Activated T-cell treated with anti-CD3 and anti-CD28 coated beads, Interleukin-2, amount 50 U/mL, for 72 hours (primary cell): Measurements from ENCODE around the gene ETAA1. TPM values are rescaled to one million over a fixed set of nuclear protein-coding genes. Genes with fewer than 3 reads are reported as not detected.

ENCODE experiments used
- ATAC-seq, 2 donors: fragments of 150-1000 bp; cut with Tn5 transposase; replicated peaks in 1 of 2; 2 replicates each; pipeline ENCODE4 v1.10.0; 2021; ENCODE audit warnings: moderate library complexity in 2 of 2, mild to moderate bottlenecking in 1 of 2
- DNase-seq, 2 donors: peaks; one replicate each; pipeline ENCODE4 v3.0.0; 2021 to 2022; ENCODE audit warnings: mixed read lengths in 1 of 2
- H3K27ac Mint-ChIP-seq: one replicate; pipeline ENCODE4 v1.8.0; 2022; ENCODE audit warnings: mild to moderate bottlenecking, moderate library complexity, mixed read lengths
- H3K27me3 Mint-ChIP-seq: one replicate; pipeline ENCODE4 v1.8.0; 2022; ENCODE audit warnings: low read depth, mixed read lengths
- H3K36me3 Mint-ChIP-seq, 2 donors: one replicate each; pipeline ENCODE4 v1.8.0; 2022; ENCODE audit warnings: mixed read lengths in 2 of 2, mild to moderate bottlenecking in 1 of 2; ENCODE audit not compliant: insufficient read depth in 2 of 2
- H3K4me1 Mint-ChIP-seq: one replicate; pipeline ENCODE4 v1.8.0; 2022; ENCODE audit warnings: low read depth, mixed read lengths
- H3K4me3 Mint-ChIP-seq, 2 donors: one replicate each; pipeline ENCODE4 v1.8.0; 2022; ENCODE audit warnings: mild to moderate bottlenecking in 2 of 2, mixed read lengths in 2 of 2, moderate library complexity in 2 of 2
- H3K9me3 Mint-ChIP-seq, 2 donors: one replicate each; pipeline ENCODE4 v1.8.0; 2022; ENCODE audit warnings: mixed read lengths in 2 of 2
- total RNA-seq, 2 donors: library from RNA; stranded (reverse); gene quantifications; one replicate each; pipeline ENCODE4 v1.2.3, GENCODE V29; 2022

ETAA1 gene
- total RNA-seq, 2 donors from 2014 or later: 11.2 to 11.8 TPM

DNA sequence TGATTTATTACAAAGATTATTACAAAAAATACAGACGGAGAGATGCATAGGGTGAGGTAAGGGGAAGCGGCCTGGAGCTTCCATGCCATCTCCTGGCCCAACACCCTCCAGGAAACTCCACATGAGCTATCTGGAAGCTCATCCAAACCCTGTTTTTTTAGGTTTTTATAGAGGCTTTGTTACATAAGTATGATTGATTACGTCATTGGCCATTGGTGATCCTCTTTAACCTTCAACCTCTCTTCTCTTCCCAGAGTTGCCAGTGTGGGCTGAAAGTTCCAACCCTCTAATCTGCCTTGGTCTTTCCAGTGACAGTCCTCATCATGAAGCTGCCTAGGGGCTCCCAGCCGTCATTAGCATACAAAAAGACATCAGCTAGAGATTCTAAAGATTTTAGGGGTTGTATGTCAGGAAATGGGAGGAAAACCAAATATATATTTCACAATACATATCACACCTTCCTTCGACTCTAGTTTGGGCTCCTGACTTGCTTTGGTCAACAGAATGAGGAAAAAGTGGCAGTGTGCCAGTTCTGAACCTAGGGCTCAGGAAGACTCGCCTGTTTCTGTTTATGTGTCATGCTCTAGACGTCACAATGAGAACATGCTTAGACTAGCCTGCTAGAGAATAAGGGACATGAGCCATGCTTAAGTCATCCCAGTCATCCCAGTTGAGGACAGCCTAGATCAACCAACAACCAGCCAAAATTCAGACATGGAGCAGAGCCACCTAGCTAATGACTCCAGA lies 54.1 kb downstream of the ETAA1 start:
- H3K4me1 Mint-ChIP-seq: no peaks in the 10 kb centered on the region
- H3K36me3 Mint-ChIP-seq: no peaks in the 10 kb centered on the region
- DNase-seq (no peak), ATAC-seq (no peak)
- no peak overlapping the region for H3K4me3 Mint-ChIP-seq
- no peak overlapping the region for H3K27ac Mint-ChIP-seq
- H3K9me3 Mint-ChIP-seq: no peaks in the 10 kb centered on the region
- peaks cover 10% of the 10 kb centered on the region for H3K27me3 Mint-ChIP-seq

DNA sequence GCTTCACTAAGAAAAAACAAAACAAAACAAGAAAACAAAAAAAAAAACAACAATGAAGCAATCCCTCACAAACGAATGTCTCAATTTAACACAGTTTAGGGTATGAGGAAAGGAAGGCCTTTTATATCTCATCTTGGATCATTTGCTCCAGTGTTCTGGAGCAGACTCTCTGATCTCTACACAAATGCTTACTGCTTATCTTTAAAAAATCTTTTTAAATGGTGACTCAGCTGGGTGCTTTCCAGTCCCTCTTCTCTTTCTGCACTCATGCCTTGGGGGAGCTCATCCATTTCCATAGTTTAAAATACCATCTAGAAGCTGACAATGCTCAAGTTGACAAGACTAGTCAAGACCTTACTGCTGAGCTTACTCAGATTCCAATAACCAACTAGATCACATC lies 56.2 kb downstream of the ETAA1 start:
- Mint-ChIP-seq H3K4me3 (no peak overlapping the region), H3K4me1 (no peaks in the 10 kb centered on the region), H3K27me3 (no peaks in the 10 kb centered on the region), H3K9me3 (no peaks in the 10 kb centered on the region), H3K27ac (no peak overlapping the region), H3K36me3 (no peaks in the 10 kb centered on the region)
- ATAC-seq (no peak), DNase-seq (no peak)

GRCh38 chr2:67455219-67456142 lies 58.3 kb downstream of the ETAA1 start:
- ATAC-seq (no peak), DNase-seq (no peak)
- no peaks in the 10 kb centered on the region for H3K9me3 Mint-ChIP-seq
- H3K36me3 Mint-ChIP-seq: no peaks in the 10 kb centered on the region
- no peaks in the 10 kb centered on the region for H3K4me1 Mint-ChIP-seq
- H3K27me3 Mint-ChIP-seq: no peaks in the 10 kb centered on the region
- H3K4me3 Mint-ChIP-seq: no peak overlapping the region
- H3K27ac Mint-ChIP-seq: no peak overlapping the region

- H3K4me3 Mint-ChIP-seq: no peak overlapping the region
- no peak for ATAC-seq
- H3K4me1 Mint-ChIP-seq: no peaks in the 10 kb centered on the region
- no peak for DNase-seq
- H3K9me3 Mint-ChIP-seq: no peaks in the 10 kb centered on the region
- H3K36me3 Mint-ChIP-seq: no peaks in the 10 kb centered on the region
- no peak overlapping the region for H3K27ac Mint-ChIP-seq
- H3K27me3 Mint-ChIP-seq: no peaks in the 10 kb centered on the region
Observed at GRCh38 chr2:67456428-67456827, 59.3 kb downstream of the ETAA1 start.

GRCh38 chr2:67457699-67458098 lies 60.6 kb downstream of the ETAA1 start:
- Mint-ChIP-seq H3K4me3 (no peak overlapping the region), H3K27ac (no peak overlapping the region), H3K27me3 (no peaks in the 10 kb centered on the region), H3K36me3 (no peaks in the 10 kb centered on the region), H3K9me3 (no peaks in the 10 kb centered on the region), H3K4me1 (no peaks in the 10 kb centered on the region)
- ATAC-seq (no peak), DNase-seq (no peak)

- peaks cover 3% of the 10 kb centered on the region for H3K27me3 Mint-ChIP-seq
- DNase-seq: no peak
- no peaks in the 10 kb centered on the region for H3K36me3 Mint-ChIP-seq
- H3K9me3 Mint-ChIP-seq: no peaks in the 10 kb centered on the region
- no peaks in the 10 kb centered on the region for H3K4me1 Mint-ChIP-seq
- no peak for ATAC-seq
- H3K27ac Mint-ChIP-seq: no peak overlapping the region
- no peak overlapping the region for H3K4me3 Mint-ChIP-seq
Observed at GRCh38 chr2:67459761-67460160, 62.6 kb downstream of the ETAA1 start.
